GM21576 (cell line): ENCODE results near the gene SLC16A9.
A peak's percentile ranks its signal among the peaks of the same experiment; 100 is the strongest.
"Not testable (repeated sequence)": the region's sequence is repeated elsewhere in the genome, so short reads cannot be mapped to it uniquely, and the experiment has no call there.

Experiments
- ATAC-seq: cut with Tn5 transposase; IDR thresholded peaks from one replicate; pipeline ENCODE4 v1.9.1; 2021; ENCODE audit warnings: mild to moderate bottlenecking, moderate library complexity; ENCODE audit not compliant: unreplicated experiment

Gene SLC16A9

GRCh38 chr10:59709395-59710125, at the start of gene SLC16A9:
Gene SLC16A9 (minus strand): TSS chr10:59709850. CDS start chr10:59684291, 25,559 bp downstream.
- peak; percentile 87 for ATAC-seq

- ATAC-seq = no peak
These were observed 48.3 kb upstream of the SLC16A9 start for GRCh38 chr10:59757966-59758365.

GRCh38 chr10:59754951-59755350, 45.3 kb upstream of the SLC16A9 start:
- ATAC-seq = no peak

GRCh38 chr10:59753267-59753666, 43.6 kb upstream of the SLC16A9 start, which contains the start of gene MRLN:
Gene MRLN (minus strand): TSS chr10:59753455.
- ATAC-seq = no peak

GRCh38 chr10:59752278-59752940, 42.8 kb upstream of the SLC16A9 start:
- no peak for ATAC-seq

- no peak for ATAC-seq
These were observed 40.7 kb upstream of the SLC16A9 start for GRCh38 chr10:59750155-59750945.

GRCh38 chr10:59748834-59749233, 39.2 kb upstream of the SLC16A9 start:
- no peak for ATAC-seq

- no peak for ATAC-seq
These were observed 35.6 kb upstream of the SLC16A9 start for GRCh38 chr10:59745163-59745650.

- ATAC-seq = not testable (repeated sequence)
These were observed 35.1 kb upstream of the SLC16A9 start for GRCh38 chr10:59744762-59745161.

- ATAC-seq = not testable (repeated sequence)
These were observed 34.5 kb upstream of the SLC16A9 start for GRCh38 chr10:59744156-59744555.

- no peak for ATAC-seq
These were observed 31.9 kb upstream of the SLC16A9 start for GRCh38 chr10:59741583-59741982.

- no peak for ATAC-seq
These were observed 31.4 kb upstream of the SLC16A9 start for GRCh38 chr10:59741048-59741447.

GRCh38 chr10:59736749-59737148, 27.1 kb upstream of the SLC16A9 start:
- no peak for ATAC-seq

- ATAC-seq = no peak
These were observed 25.6 kb upstream of the SLC16A9 start for GRCh38 chr10:59735296-59735695.

GRCh38 chr10:59734014-59734462, 24.4 kb upstream of the SLC16A9 start:
- no peak for ATAC-seq

- ATAC-seq = not testable (repeated sequence)
These were observed 23.8 kb upstream of the SLC16A9 start for GRCh38 chr10:59733321-59734013.

GRCh38 chr10:59732849-59733248, 23.2 kb upstream of the SLC16A9 start:
- ATAC-seq = not testable (repeated sequence)

- ATAC-seq = not testable (repeated sequence)
These were observed 19.5 kb upstream of the SLC16A9 start for GRCh38 chr10:59729167-59729566.

- no peak for ATAC-seq
These were observed 14.7 kb upstream of the SLC16A9 start for GRCh38 chr10:59724098-59724938.

- ATAC-seq = no peak
These were observed 10.7 kb upstream of the SLC16A9 start for GRCh38 chr10:59720377-59720776.
